Measurements from ENCODE around the gene ADARB1.

ADARB1 gene

DNA sequence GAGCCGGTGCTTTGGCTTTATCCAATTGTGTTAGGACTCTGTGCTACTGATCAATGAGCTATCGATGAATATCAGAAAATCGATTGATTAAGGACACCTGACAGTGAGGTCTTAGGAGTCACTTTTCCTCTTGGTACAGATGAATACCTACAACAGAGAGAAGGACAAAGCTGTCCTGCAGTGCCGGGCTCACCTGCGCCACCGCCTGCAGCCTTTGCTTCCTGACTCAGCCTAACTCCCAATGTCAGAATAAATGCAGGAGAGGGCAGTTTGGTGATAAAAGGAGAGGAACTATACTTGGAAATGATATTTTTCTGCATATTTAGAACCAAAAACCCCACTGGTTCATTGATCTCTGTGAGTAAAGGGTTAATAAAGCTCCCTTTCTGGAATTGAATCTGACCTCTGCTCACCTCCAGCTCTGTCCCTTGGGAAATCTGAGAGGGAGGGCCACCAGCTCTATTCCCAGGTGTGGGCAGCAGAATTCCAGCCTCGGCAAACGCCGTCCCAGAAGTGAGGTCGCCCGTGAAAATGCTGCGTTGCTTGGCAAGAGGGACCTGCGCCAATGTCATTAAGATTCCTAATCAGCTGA is 174.0 kb downstream of the ADARB1 start:
- Histone ChIP-seq H3K4me3 (ENCODE audit: extremely low read depth, insufficient read depth, low read length, poor library complexity, severe bottlenecking) (no peak overlapping the region), H3K9me3 (ENCODE audit: control insufficient read depth, low read length) (peaks cover 15% of the 10 kb centered on the region), H3K36me3 (ENCODE audit: control insufficient read depth, insufficient read depth, low read length) (no peaks in the 10 kb centered on the region), H3K27ac (ENCODE audit: low read depth, low read length, severe bottlenecking) (no peak overlapping the region), H3K4me1 (ENCODE audit: control insufficient read depth, insufficient read depth, low read length, poor library complexity, severe bottlenecking) (peaks cover 8% of the 10 kb centered on the region)
- WGBS, 2 experiments (ENCODE audit: insufficient coverage in 2 of 2) = 50 to 65% methylated on average over 10 to 13 of the region's 13 CpGs

DNA sequence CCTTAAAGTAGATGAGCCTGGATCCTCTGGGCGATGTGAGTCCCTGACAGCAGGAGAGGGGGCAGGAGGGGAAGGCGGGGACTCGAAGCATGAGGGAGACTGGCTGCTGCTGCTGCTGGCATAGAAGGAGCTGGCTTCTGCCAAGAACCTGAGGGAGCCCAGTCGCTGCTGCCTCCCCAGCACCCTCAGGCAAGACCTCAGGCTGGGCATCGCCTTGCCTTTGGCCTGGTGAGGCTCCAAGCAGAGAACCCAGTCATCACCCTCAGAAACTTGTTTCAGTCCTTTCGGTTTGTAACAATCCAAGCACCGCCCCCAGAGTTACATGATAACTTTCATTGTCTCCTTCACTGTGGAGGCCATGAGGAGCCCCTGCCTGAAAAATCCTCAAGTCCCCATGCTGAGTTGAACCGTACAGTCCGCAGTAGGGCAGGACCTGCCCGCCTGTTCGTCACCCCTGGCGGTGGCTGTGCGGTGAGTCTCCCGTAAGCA is 174.6 kb downstream of the ADARB1 start:
- Histone ChIP-seq H3K4me3 (ENCODE audit: extremely low read depth, insufficient read depth, low read length, poor library complexity, severe bottlenecking) (no peak overlapping the region), H3K36me3 (ENCODE audit: control insufficient read depth, insufficient read depth, low read length) (no peaks in the 10 kb centered on the region), H3K4me1 (ENCODE audit: control insufficient read depth, insufficient read depth, low read length, poor library complexity, severe bottlenecking) (peaks cover 14% of the 10 kb centered on the region), H3K9me3 (ENCODE audit: control insufficient read depth, low read length) (peaks cover 10% of the 10 kb centered on the region), H3K27ac (ENCODE audit: low read depth, low read length, severe bottlenecking) (no peak overlapping the region)
- WGBS, 2 experiments (ENCODE audit: insufficient coverage in 2 of 2) = 43 to 67% methylated on average over 6 to 10 of the region's 14 CpGs

DNA sequence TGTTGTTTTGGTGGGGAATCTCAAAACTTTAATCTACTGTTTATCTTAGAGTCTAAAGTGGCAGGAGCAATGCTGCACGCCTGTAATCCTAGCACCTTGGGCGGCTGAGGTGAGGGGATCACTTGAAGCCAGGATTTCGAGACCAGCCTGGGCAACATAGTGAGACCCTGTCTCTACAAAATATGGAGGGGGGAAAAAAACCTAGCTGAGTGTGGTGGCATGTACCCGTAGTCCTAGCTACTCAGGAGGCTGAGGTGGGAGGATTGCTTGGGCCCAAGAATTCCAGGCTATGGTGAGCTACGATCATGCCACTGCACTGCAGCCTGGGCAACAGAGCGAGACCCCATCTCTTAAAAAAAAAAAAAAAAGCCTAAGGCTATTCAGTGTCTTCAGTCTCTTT is 175.2 kb downstream of the ADARB1 start:
- no peak overlapping the region for H3K27ac ChIP-seq (ENCODE audit: low read depth, low read length, severe bottlenecking)
- H3K4me3 ChIP-seq (ENCODE audit: extremely low read depth, insufficient read depth, low read length, poor library complexity, severe bottlenecking) = no peak overlapping the region
- no peaks in the 10 kb centered on the region for H3K36me3 ChIP-seq (ENCODE audit: control insufficient read depth, insufficient read depth, low read length)
- peaks cover 3% of the 10 kb centered on the region for H3K9me3 ChIP-seq (ENCODE audit: control insufficient read depth, low read length)
- 96 to 98% methylated on average over 5 to 6 of the region's 6 CpGs for WGBS, 2 experiments (ENCODE audit: insufficient coverage in 2 of 2)
- peaks cover 14% of the 10 kb centered on the region for H3K4me1 ChIP-seq (ENCODE audit: control insufficient read depth, insufficient read depth, low read length, poor library complexity, severe bottlenecking)

DNA sequence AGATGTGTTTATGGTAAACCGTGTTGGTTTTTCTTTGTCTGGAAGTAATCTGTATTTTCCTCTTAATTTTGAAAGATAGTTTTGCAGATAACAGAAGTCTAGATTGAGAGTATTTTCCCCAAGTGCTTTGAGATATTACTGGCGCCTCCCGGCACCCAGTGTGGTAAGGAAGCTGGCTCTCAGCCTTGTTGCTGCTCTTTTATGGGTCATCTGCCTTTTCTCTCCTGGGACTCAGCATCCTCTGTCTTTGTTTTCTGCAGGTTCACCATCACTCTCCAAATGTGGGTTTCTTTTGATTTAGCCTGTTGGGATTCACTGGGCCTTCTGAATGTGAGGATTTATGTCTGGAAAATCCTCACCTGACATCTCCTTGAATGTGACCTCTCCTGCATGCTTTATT is 175.9 kb downstream of the ADARB1 start:
- Histone ChIP-seq H3K4me1 (ENCODE audit: control insufficient read depth, insufficient read depth, low read length, poor library complexity, severe bottlenecking) (peaks cover 14% of the 10 kb centered on the region), H3K36me3 (ENCODE audit: control insufficient read depth, insufficient read depth, low read length) (no peaks in the 10 kb centered on the region), H3K4me3 (ENCODE audit: extremely low read depth, insufficient read depth, low read length, poor library complexity, severe bottlenecking) (no peak overlapping the region), H3K27ac (ENCODE audit: low read depth, low read length, severe bottlenecking) (no peak overlapping the region), H3K9me3 (ENCODE audit: control insufficient read depth, low read length) (no peaks in the 10 kb centered on the region)
- WGBS, 2 experiments (ENCODE audit: insufficient coverage in 2 of 2) = 89 to 93% methylated on average over 2 to 3 of the region's 3 CpGs

DNA sequence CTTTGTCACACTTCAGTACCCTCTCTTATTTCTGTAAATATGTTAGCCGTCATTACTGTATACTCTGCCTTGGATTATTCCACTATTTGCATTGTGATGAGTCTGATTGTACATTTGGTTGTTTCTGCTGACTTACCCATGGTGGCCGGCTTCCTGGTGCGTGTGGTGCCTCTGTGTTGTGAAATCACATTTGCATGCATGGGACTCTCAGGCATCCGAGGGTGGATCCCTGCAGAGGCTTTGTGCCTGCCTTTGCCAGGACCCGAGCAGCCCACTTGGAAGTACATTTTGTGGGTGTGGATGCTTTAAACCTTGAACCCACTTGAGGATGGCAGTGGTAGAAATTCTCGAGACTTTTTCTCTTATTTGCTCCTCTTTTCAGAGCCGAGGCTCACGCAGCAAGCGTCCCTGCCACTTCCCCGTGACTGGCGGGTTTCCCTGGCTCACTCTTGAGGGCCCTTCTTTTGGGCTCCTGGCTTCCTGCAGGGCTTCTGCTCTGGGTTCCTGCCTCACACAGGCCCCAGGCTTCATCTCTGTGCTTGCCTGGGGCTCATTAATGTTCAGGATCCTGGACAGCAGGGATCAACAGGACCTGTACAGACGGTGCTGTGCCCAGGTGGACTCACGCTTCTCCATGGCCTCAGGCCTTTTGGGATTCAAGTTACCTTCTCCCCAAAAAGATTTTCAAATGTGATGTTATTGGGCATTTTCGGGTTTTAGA is 176.7 kb downstream of the ADARB1 start:
- Histone ChIP-seq H3K27ac (ENCODE audit: low read depth, low read length, severe bottlenecking) (no peak overlapping the region), H3K9me3 (ENCODE audit: control insufficient read depth, low read length) (no peaks in the 10 kb centered on the region), H3K36me3 (ENCODE audit: control insufficient read depth, insufficient read depth, low read length) (no peaks in the 10 kb centered on the region), H3K4me3 (ENCODE audit: extremely low read depth, insufficient read depth, low read length, poor library complexity, severe bottlenecking) (no peak overlapping the region), H3K4me1 (ENCODE audit: control insufficient read depth, insufficient read depth, low read length, poor library complexity, severe bottlenecking) (peaks cover 14% of the 10 kb centered on the region)
- WGBS, 2 experiments (ENCODE audit: insufficient coverage in 2 of 2) = 83 to 84% methylated on average over 11 of the region's 14 CpGs

DNA sequence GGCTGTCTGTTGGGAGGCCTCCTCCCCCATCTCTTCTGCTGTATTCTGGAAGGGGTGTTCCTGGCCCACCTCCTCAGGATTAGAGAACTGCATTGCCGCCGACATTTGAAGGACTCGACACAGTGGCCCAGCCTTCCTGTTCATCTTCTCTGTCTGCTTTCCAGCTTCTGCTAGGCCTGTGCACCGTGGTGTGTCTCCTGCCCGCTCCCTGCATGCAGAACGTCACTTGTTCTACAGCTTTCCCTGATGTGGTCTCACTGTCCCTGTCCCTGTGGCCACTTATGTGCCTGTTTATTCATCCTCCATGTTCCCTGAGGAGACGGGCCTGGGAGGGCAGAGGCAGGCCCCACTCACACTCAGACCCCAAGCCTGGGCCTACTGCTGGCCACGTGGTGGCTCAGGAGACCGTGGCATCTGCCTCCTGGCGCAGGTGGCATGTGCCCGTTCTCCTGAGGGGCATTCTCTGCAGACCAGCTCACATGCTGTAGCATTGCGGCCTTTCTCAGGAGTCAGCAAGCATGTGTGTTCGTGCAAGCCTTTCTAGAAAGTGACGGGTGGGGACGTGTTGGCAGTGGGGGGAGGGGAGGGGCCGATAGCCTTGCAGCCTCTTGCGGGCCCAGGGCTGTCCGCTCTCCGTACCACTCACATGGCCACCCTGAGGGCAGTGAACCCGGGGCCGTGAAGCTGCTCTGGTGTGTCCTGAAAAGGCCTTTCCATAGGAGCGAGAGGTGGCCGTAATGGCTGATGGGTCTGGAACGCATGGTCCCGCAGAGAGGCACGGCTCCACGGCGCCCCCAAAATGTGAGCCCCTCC is 177.5 kb downstream of the ADARB1 start:
- no peaks in the 10 kb centered on the region for H3K9me3 ChIP-seq (ENCODE audit: control insufficient read depth, low read length)
- WGBS, 2 experiments (ENCODE audit: insufficient coverage in 2 of 2) = 92% methylated on average over 25 to 27 of the region's 28 CpGs
- peaks cover 21% of the 10 kb centered on the region for H3K4me1 ChIP-seq (ENCODE audit: control insufficient read depth, insufficient read depth, low read length, poor library complexity, severe bottlenecking)
- H3K27ac ChIP-seq (ENCODE audit: low read depth, low read length, severe bottlenecking) = no peak overlapping the region
- no peak overlapping the region for H3K4me3 ChIP-seq (ENCODE audit: extremely low read depth, insufficient read depth, low read length, poor library complexity, severe bottlenecking)
- H3K36me3 ChIP-seq (ENCODE audit: control insufficient read depth, insufficient read depth, low read length) = no peaks in the 10 kb centered on the region

DNA sequence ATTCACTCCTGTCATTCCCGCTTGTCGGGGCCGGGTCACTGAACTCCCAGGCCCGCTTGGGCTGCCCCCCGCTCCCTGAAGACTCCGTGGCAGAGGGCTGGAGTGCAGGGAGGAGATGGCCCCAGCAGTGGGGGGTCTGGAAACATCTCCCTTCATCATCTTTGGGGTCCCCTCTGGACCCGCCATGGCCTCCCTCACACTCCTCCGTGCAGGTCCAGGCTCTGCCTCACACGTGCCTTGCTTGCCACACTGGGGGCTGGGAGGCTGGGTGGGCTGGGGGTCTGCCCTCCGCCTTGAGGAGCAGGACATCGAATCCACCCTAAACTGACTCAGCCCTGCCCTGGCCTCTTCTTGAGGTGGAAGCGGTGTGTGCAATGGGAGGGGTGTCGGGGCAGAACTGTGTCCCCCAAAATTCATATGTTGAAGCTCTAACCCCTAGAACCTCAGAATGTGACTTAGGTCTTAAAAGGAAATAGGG is 178.1 kb downstream of the ADARB1 start:
- Histone ChIP-seq H3K9me3 (ENCODE audit: control insufficient read depth, low read length) (no peaks in the 10 kb centered on the region), H3K4me1 (ENCODE audit: control insufficient read depth, insufficient read depth, low read length, poor library complexity, severe bottlenecking) (peaks cover 27% of the 10 kb centered on the region), H3K27ac (ENCODE audit: low read depth, low read length, severe bottlenecking) (no peak overlapping the region), H3K36me3 (ENCODE audit: control insufficient read depth, insufficient read depth, low read length) (no peaks in the 10 kb centered on the region), H3K4me3 (ENCODE audit: extremely low read depth, insufficient read depth, low read length, poor library complexity, severe bottlenecking) (no peak overlapping the region)
- 92 to 96% methylated on average over 5 to 7 of the region's 13 CpGs for WGBS, 2 experiments (ENCODE audit: insufficient coverage in 2 of 2)

DNA sequence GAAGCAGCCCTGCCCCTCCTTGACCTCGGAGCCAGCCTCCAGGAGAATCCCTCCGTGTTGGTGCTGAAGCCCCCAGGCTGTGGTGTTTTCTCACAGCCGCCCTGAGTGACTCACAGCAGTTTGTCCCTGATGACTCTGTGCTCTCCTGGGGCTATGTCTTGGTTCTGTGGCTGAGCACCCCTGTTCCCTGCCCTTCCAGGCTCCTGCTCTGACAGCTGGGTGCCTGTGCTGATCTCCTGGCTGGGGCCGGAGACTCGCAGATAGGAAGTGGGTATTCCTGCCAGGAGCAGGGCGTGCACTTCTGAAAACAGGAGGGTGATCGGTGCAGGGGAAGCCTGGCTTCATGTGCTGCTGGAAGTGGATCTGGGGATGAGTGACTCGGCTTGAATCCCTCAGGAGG is 178.8 kb downstream of the ADARB1 start:
- Histone ChIP-seq H3K27ac (ENCODE audit: low read depth, low read length, severe bottlenecking) (peak overlapping the region; percentile 71), H3K9me3 (ENCODE audit: control insufficient read depth, low read length) (no peaks in the 10 kb centered on the region), H3K4me1 (ENCODE audit: control insufficient read depth, insufficient read depth, low read length, poor library complexity, severe bottlenecking) (peaks cover 31% of the 10 kb centered on the region), H3K4me3 (ENCODE audit: extremely low read depth, insufficient read depth, low read length, poor library complexity, severe bottlenecking) (no peak overlapping the region), H3K36me3 (ENCODE audit: control insufficient read depth, insufficient read depth, low read length) (no peaks in the 10 kb centered on the region)
- WGBS, 2 experiments (ENCODE audit: insufficient coverage in 2 of 2) = 72 to 74% methylated on average over 7 to 8 of the region's 8 CpGs

DNA sequence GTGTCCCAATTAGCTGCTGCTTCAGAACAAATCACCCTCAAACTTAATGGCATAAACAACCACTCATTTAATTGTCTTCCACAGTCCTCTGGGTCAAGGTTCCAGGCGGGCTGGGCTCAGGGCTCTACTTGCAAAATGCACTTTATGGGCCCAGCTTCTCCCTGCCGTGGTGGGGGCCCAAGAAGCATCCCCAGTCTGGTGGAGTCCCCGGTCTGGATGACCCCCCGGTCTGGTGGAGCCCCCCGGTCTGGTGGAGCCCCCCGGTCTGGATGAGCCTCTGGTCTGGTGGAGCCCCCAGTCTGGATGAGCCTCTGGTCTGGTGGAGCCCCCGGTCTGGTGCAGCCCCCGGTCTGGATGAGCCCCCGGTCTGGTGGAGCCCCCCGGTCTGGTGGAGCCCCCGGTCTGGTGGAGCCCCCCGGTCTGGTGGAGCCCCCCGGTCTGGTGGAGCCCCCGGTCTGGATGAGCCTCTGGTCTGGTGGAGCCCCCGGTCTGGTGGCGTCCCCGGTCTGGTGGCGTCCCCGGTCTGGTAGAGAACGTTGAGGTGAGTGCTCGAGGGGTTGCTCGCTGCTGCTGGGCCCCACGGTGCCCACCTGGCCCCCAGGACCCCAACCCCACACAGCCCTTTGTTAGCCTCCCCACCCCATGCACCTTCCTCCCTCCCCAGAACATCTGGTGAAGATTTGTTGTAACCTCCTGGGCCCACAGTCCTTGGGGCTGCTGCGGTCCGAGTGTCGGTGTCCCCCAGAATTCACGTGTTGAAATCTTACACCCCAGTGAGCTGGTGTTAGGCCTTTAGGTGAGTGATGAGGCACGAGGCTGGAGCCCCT is 179.5 kb downstream of the ADARB1 start:
- H3K4me1 ChIP-seq (ENCODE audit: control insufficient read depth, insufficient read depth, low read length, poor library complexity, severe bottlenecking) = peaks cover 31% of the 10 kb centered on the region
- 87 to 88% methylated on average over 12 to 14 of the region's 28 CpGs for WGBS, 2 experiments (ENCODE audit: insufficient coverage in 2 of 2)
- H3K9me3 ChIP-seq (ENCODE audit: control insufficient read depth, low read length) = no peaks in the 10 kb centered on the region
- no peak overlapping the region for H3K4me3 ChIP-seq (ENCODE audit: extremely low read depth, insufficient read depth, low read length, poor library complexity, severe bottlenecking)
- peak overlapping the region; percentile 71 for H3K27ac ChIP-seq (ENCODE audit: low read depth, low read length, severe bottlenecking)
- no peaks in the 10 kb centered on the region for H3K36me3 ChIP-seq (ENCODE audit: control insufficient read depth, insufficient read depth, low read length)

DNA sequence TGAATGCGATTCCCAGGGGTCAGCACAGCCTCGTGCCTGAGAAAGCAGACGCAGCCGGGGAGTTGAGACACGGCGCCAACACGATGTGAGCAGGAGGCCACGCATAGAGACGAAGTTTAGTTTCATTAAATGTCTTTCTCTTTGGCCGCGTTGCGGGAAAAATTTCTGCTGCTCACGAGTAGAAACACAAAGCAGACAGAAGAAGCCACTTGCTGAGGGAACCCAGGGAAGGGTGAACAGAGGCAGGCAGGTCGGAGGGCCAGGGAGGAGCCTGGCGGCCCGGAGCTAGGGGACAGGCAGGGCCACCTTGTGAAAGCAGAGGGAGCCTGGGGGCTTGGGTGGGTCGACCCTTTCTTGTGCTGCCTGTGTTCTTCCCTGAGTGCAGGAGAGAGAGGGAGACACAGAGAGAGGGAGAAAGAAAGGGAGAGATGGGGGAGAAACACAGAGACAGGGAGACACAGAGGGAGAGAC is 180.1 kb downstream of the ADARB1 start:
- H3K9me3 ChIP-seq (ENCODE audit: control insufficient read depth, low read length) = no peaks in the 10 kb centered on the region
- H3K27ac ChIP-seq (ENCODE audit: low read depth, low read length, severe bottlenecking) = no peak overlapping the region
- peaks cover 31% of the 10 kb centered on the region for H3K4me1 ChIP-seq (ENCODE audit: control insufficient read depth, insufficient read depth, low read length, poor library complexity, severe bottlenecking)
- 91 to 94% methylated on average over 13 to 17 of the region's 17 CpGs for WGBS, 2 experiments (ENCODE audit: insufficient coverage in 2 of 2)
- H3K4me3 ChIP-seq (ENCODE audit: extremely low read depth, insufficient read depth, low read length, poor library complexity, severe bottlenecking) = no peak overlapping the region
- no peaks in the 10 kb centered on the region for H3K36me3 ChIP-seq (ENCODE audit: control insufficient read depth, insufficient read depth, low read length)

Data from mesodermal cell (in vitro differentiated cells).